ENCODE data around the gene BICRAL.
"Not testable (repeated sequence)": the region's sequence is repeated elsewhere in the genome, so short reads cannot be mapped to it uniquely, and the experiment has no call there.

BICRAL gene

DNA sequence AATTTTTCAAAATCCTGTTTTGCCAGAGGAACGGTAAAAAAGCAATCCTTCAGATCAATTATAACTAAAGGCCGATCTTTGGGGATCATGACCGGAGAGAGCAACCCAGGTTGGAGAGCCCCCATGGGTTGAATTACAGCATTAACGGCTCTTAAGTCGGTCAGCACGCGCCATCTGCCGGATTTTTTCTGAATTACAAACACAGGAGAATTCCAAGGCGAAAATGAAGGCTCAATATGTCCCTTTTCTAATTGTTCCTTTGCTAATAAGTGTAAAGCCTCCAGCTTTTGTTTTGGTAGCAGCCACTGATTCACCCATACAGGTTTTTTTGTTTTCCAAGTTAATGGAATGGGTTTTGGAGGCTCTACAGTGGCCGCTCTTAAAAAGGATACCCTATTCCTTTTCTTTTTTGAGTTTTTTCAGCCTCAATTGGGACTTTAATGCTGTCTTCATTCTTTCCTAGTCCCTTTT lies 117.1 kb downstream of the BICRAL start:
- DNase-seq (ENCODE audit: low read depth), result peak; percentile 58

GRCh38 chr6:42899871-42900270 lies 118.0 kb downstream of the BICRAL start:
- no peak for DNase-seq (ENCODE audit: low read depth)

DNA sequence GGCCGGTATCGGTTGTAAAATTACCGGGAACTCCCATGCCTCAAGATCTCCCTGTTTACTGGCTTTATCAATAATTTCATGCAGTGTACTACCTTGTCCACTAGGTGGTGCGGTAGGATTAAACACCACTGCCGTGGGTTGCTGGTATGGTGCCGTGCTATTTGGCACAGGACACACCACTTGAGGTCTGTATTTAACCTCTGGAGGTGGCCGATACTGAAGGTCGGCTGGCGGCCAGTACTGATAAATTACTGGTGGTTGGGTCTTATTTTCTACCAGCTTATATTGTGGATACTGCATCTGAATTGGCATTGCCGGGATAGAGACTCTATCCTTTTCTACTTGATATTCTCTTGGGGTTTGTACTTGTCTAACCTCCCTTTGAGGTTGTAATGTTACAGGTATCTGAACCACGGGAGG lies 119.7 kb downstream of the BICRAL start:
- DNase-seq (ENCODE audit: low read depth), result peak; percentile 35

- DNase-seq (ENCODE audit: low read depth), result not testable (repeated sequence)
Observed at GRCh38 chr6:42902429-42903263, 120.8 kb downstream of the BICRAL start.

DNA sequence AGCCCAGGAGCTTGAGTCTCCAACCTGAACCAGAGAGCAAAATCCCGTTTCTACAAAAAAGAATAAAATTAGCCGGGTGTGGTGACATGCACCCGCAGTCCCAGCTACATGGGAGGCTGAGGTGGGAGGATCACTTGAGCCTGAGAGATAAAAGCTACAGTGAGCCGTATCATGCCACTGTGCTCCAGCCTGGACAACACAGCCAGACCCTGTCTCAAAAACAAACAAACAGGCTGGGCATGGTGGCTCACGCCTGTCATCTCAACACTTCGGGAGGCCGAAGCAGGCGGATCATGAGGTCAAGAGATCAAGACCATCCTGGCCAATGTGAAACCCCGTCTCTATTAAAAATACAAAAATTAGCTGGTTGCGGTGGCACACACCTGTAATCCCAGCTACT lies 122.6 kb downstream of the BICRAL start:
- DNase-seq (ENCODE audit: low read depth), result no peak

- DNase-seq (ENCODE audit: low read depth), result no peak
Observed at GRCh38 chr6:42907336-42907735, 125.5 kb downstream of the BICRAL start.

- DNase-seq (ENCODE audit: low read depth), result no peak
Observed at GRCh38 chr6:42909835-42910234, 128.0 kb downstream of the BICRAL start.

DNA sequence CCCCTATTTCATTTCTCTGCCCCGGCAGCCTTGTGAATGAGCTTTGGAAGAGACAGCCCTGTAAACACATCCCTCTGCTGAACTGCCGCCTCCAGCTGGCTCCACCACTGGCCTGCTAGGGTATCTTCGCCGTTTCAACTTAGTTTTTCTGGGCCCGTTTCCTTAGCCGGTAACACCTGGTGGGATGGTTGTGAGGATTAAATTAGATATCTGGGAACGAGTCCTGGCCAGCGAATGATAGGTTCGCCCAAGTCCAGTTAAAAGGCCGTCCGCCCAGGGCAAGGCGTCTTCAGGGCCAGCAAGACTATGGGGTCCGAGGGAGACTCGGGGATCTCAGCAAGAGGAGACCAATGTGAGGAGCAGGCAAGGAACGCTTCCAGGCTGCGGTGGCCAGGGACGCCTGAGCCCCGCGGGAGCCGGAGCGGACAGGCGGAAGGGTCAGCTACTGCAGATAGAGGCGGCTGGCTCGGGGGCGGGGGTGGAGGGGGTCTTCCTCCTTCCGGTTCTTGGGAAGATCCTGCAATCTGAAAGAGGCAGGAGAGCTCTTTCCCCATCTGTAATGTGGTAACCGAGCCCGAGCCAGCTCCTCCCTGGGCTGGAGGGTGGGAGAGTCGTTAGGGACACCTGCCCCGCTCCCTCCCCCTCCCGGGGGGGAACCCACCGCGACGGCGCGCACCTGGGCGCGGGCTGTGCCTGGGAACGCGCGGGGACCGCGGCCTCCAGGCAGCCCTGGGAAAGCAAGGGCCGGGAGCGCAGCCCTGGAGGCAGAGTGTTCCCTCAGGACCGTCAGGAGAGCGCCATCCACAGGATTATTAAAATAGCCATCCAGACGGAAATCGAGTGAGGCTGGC lies 129.5 kb downstream of the BICRAL start:
- DNase-seq (ENCODE audit: low read depth), result no peak

- no peak for DNase-seq (ENCODE audit: low read depth)
Observed at GRCh38 chr6:42914546-42914945, 132.7 kb downstream of the BICRAL start.

- DNase-seq (ENCODE audit: low read depth), result no peak
Observed at GRCh38 chr6:42915732-42916131, 133.9 kb downstream of the BICRAL start, which contains the start of gene PTCRA. PTCRA (plus strand) TSS chr6:42916053; CDS start chr6:42916070, 17 bp downstream.

GRCh38 chr6:42916288-42916687 lies 134.4 kb downstream of the BICRAL start:
- no peak for DNase-seq (ENCODE audit: low read depth)

Data from stimulated activated CD8-positive, alpha-beta memory T cell treated with anti-CD3 and anti-CD28 coated beads, Interleukin-15, amount 100 ng/mL, for 1 hour (primary cell).